GM23338 (cell line): ENCODE measurements around the gene RPS14. TPM values are rescaled to one million over a fixed set of nuclear protein-coding genes. Genes with fewer than 3 reads are reported as not detected.

Source experiments
- ATAC-seq: fragments of 200-7000 bp; cut with Tn5 transposase; 3 replicates; pipeline ENCODE4 v1.9.1; 2020
- DNase-seq: peaks from one replicate; pipeline ENCODE4 v3.0.0-alpha.2; 2015; ENCODE audit warnings: low spot score
- H2AFZ ChIP-seq: fragments of 200-600 bp; sonication (generic); 2 replicates; pipeline ENCODE4 v1.8.0; 2016; ENCODE audit warnings: antibody characterized with exemption, mild to moderate bottlenecking, moderate library complexity
- H3F3A ChIP-seq: fragments of 200-600 bp; sonication (generic); replicated peaks from 2 replicates; pipeline ENCODE4 v1.8.0; 2017; ENCODE audit warnings: antibody characterized with exemption, mixed run types, low read depth
- H3K27ac ChIP-seq: fragments of 200-600 bp; sonication (generic); 2 replicates; pipeline ENCODE4 v1.6.1; 2016; ENCODE audit warnings: low read depth
- H3K27me3 ChIP-seq: fragments of 200-600 bp; sonication (generic); 2 replicates; pipeline ENCODE4 v1.8.0; 2016; ENCODE audit warnings: mild to moderate bottlenecking, mixed run types, moderate library complexity; ENCODE audit not compliant: insufficient read depth
- H3K36me3 ChIP-seq: fragments of 200-600 bp; sonication (generic); 2 replicates; pipeline ENCODE4 v1.8.0; 2016; ENCODE audit warnings: mild to moderate bottlenecking; ENCODE audit not compliant: insufficient read depth
- H3K4me1 ChIP-seq: fragments of 200-600 bp; sonication (generic); 2 replicates; pipeline ENCODE4 v1.8.0; 2016; ENCODE audit warnings: mild to moderate bottlenecking, moderate library complexity; ENCODE audit not compliant: insufficient read depth
- H3K4me2 ChIP-seq: fragments of 200-600 bp; sonication (generic); 2 replicates; pipeline ENCODE4 v1.7.1; 2017; ENCODE audit warnings: mixed run types
- H3K4me3 ChIP-seq: fragments of 200-600 bp; sonication (generic); 2 replicates; pipeline ENCODE4 v1.6.1; 2016; ENCODE audit warnings: mixed run types
- H3K79me2 ChIP-seq: fragments of 200-600 bp; sonication (generic); replicated peaks from 2 replicates; pipeline ENCODE4 v1.8.0; 2017; ENCODE audit warnings: mild to moderate bottlenecking; ENCODE audit not compliant: insufficient read depth
- H3K9me2 ChIP-seq: fragments of 200-600 bp; sonication (generic); 2 replicates; pipeline ENCODE4 v1.8.0; 2017; ENCODE audit not compliant: insufficient read depth
- H4K20me1 ChIP-seq: fragments of 200-600 bp; sonication (generic); replicated peaks from 2 replicates; pipeline ENCODE4 v1.8.0; 2017; ENCODE audit warnings: mild to moderate bottlenecking; ENCODE audit not compliant: insufficient read depth
- H3K27ac Mint-ChIP-seq: 2 replicates; pipeline ENCODE4 v1.8.0; 2020; ENCODE audit warnings: inconsistent platforms, mild to moderate bottlenecking, moderate library complexity, mixed read lengths
- H3K27me3 Mint-ChIP-seq: 3 replicates; pipeline ENCODE4 v1.8.0; 2022; ENCODE audit warnings: low read depth, mild to moderate bottlenecking, moderate library complexity, mixed read lengths, inconsistent platforms; ENCODE audit not compliant: insufficient read depth, poor library complexity
- H3K36me3 Mint-ChIP-seq: 3 replicates; pipeline ENCODE4 v1.8.0; 2021; ENCODE audit warnings: low read depth, mild to moderate bottlenecking, inconsistent platforms, moderate library complexity, mixed read lengths
- H3K4me1 Mint-ChIP-seq: 3 replicates; pipeline ENCODE4 v1.8.0; 2020; ENCODE audit warnings: mild to moderate bottlenecking, inconsistent platforms, mixed read lengths
- H3K4me3 Mint-ChIP-seq: 3 replicates; pipeline ENCODE4 v1.8.0; 2021; ENCODE audit warnings: moderate library complexity, mild to moderate bottlenecking, inconsistent platforms, mixed read lengths
- H3K9me3 Mint-ChIP-seq: 3 replicates; pipeline ENCODE4 v1.8.0; 2020; ENCODE audit warnings: moderate library complexity, mild to moderate bottlenecking, inconsistent platforms, mixed read lengths
- ETS1 ChIP-seq: IDR thresholded peaks from 2 replicates; pipeline ENCODE4 v1.6.1; 2016; ENCODE audit warnings: antibody characterized with exemption
- EZH2 ChIP-seq: fragments of 200-600 bp; sonication (generic); IDR thresholded peaks from one replicate; pipeline ENCODE4 v1.8.0; 2017; ENCODE audit warnings: antibody characterized with exemption, mild to moderate bottlenecking, low read depth; ENCODE audit not compliant: unreplicated experiment
- EZH2phosphoT487 ChIP-seq: fragments of 200-600 bp; sonication (generic); IDR thresholded peaks from one replicate; pipeline ENCODE4 v1.8.1; 2018; ENCODE audit warnings: antibody characterized with exemption; ENCODE audit not compliant: unreplicated experiment
- JUNB ChIP-seq: IDR thresholded peaks from one replicate; pipeline ENCODE4 v1.6.1; 2016; ENCODE audit warnings: antibody characterized with exemption; ENCODE audit not compliant: unreplicated experiment
- NANOG ChIP-seq: IDR thresholded peaks from 2 replicates; pipeline ENCODE4 v1.6.1; 2016; ENCODE audit warnings: antibody characterized with exemption, borderline replicate concordance
- STAT1 ChIP-seq: IDR thresholded peaks from one replicate; pipeline ENCODE4 v1.6.1; 2016; ENCODE audit warnings: antibody characterized with exemption; ENCODE audit not compliant: unreplicated experiment
- ZNF114 ChIP-seq: fragments of 250-450 bp; sonication (Bioruptor Pico); IDR thresholded peaks from 2 replicates; pipeline ENCODE4 v1.5.0; 2020; ENCODE audit warnings: mild to moderate bottlenecking, moderate library complexity
- ZNF331 ChIP-seq: fragments of 250-450 bp; sonication (Bioruptor Pico); IDR thresholded peaks from 2 replicates; pipeline ENCODE4 v1.5.0; 2020; ENCODE audit warnings: low read depth, mild to moderate bottlenecking, moderate library complexity
- polyA plus RNA-seq: library from polyadenylated mRNA; unstranded; fragments of >200 nt; fragmentation: Nextera tagmentation; extraction: Ambion mirVana; gene quantifications from 2 replicates; pipeline ENCODE4 v1.2.1, GENCODE V29; 2016
- total RNA-seq: library from RNA; depleted of rRNA; stranded (reverse); fragments of >200 nt; shearing (Covaris generic); gene quantifications from 2 replicates; pipeline ENCODE4 v1.2.3, GENCODE V29; 2014
- TF ChIP-seq, protein P1 (sequence below): fragments of 250-450 bp; sonication (Bioruptor Pico); IDR thresholded peaks from 2 replicates; pipeline ENCODE4 v1.5.0; 2020; ENCODE audit warnings: mild to moderate bottlenecking, moderate library complexity
- TF ChIP-seq, protein P2 (sequence below): IDR thresholded peaks from one replicate; pipeline ENCODE4 v1.6.1; 2018; ENCODE audit warnings: antibody characterized with exemption; ENCODE audit not compliant: unreplicated experiment

The RPS14 gene
- total and polyA plus RNA-seq, 2 experiments from 2014 or later: 1,443 to 2,790 TPM

GRCh38 chr5:150492621-150493020 is 43.1 kb upstream of the RPS14 start:
- Mint-ChIP-seq H3K36me3 (peaks cover 13% of the 10 kb centered on the region; the same call in 2 of the 3 replicates), H3K27ac (peak overlapping the region; percentile 58), H3K4me1 (peaks cover 70% of the 10 kb centered on the region), H3K4me3 (no peak overlapping the region), H3K27me3 (peaks cover 14% of the 10 kb centered on the region), H3K9me3 (no peaks in the 10 kb centered on the region)
- H3K36me3 ChIP-seq: no peaks in the 10 kb centered on the region
- peaks cover 10% of the 10 kb centered on the region; the same call in 1 of the 2 replicates for H3F3A ChIP-seq
- H3K9me2 ChIP-seq: no peaks in the 10 kb centered on the region
- H3K27me3 ChIP-seq: no peaks in the 10 kb centered on the region
- DNase-seq: no peak
- peaks cover 59% of the 10 kb centered on the region for H3K4me1 ChIP-seq
- H3K79me2 ChIP-seq: peaks cover 100% of the 10 kb centered on the region
- no peak overlapping the region for H3K27ac ChIP-seq
- H3K4me2 ChIP-seq: no peak overlapping the region; the same call in 1 of the 2 replicates
- TF ChIP-seq ZNF331 (CRISPR knock-in tag) (no peak), EZH2 (no peak), NANOG (no peak), JUNB (no peak), EZH2phosphoT487 (no peak), ZNF114 (CRISPR knock-in tag) (no peak), ETS1 (no peak), STAT1 (no peak)
- TF ChIP-seq, protein P1, sequence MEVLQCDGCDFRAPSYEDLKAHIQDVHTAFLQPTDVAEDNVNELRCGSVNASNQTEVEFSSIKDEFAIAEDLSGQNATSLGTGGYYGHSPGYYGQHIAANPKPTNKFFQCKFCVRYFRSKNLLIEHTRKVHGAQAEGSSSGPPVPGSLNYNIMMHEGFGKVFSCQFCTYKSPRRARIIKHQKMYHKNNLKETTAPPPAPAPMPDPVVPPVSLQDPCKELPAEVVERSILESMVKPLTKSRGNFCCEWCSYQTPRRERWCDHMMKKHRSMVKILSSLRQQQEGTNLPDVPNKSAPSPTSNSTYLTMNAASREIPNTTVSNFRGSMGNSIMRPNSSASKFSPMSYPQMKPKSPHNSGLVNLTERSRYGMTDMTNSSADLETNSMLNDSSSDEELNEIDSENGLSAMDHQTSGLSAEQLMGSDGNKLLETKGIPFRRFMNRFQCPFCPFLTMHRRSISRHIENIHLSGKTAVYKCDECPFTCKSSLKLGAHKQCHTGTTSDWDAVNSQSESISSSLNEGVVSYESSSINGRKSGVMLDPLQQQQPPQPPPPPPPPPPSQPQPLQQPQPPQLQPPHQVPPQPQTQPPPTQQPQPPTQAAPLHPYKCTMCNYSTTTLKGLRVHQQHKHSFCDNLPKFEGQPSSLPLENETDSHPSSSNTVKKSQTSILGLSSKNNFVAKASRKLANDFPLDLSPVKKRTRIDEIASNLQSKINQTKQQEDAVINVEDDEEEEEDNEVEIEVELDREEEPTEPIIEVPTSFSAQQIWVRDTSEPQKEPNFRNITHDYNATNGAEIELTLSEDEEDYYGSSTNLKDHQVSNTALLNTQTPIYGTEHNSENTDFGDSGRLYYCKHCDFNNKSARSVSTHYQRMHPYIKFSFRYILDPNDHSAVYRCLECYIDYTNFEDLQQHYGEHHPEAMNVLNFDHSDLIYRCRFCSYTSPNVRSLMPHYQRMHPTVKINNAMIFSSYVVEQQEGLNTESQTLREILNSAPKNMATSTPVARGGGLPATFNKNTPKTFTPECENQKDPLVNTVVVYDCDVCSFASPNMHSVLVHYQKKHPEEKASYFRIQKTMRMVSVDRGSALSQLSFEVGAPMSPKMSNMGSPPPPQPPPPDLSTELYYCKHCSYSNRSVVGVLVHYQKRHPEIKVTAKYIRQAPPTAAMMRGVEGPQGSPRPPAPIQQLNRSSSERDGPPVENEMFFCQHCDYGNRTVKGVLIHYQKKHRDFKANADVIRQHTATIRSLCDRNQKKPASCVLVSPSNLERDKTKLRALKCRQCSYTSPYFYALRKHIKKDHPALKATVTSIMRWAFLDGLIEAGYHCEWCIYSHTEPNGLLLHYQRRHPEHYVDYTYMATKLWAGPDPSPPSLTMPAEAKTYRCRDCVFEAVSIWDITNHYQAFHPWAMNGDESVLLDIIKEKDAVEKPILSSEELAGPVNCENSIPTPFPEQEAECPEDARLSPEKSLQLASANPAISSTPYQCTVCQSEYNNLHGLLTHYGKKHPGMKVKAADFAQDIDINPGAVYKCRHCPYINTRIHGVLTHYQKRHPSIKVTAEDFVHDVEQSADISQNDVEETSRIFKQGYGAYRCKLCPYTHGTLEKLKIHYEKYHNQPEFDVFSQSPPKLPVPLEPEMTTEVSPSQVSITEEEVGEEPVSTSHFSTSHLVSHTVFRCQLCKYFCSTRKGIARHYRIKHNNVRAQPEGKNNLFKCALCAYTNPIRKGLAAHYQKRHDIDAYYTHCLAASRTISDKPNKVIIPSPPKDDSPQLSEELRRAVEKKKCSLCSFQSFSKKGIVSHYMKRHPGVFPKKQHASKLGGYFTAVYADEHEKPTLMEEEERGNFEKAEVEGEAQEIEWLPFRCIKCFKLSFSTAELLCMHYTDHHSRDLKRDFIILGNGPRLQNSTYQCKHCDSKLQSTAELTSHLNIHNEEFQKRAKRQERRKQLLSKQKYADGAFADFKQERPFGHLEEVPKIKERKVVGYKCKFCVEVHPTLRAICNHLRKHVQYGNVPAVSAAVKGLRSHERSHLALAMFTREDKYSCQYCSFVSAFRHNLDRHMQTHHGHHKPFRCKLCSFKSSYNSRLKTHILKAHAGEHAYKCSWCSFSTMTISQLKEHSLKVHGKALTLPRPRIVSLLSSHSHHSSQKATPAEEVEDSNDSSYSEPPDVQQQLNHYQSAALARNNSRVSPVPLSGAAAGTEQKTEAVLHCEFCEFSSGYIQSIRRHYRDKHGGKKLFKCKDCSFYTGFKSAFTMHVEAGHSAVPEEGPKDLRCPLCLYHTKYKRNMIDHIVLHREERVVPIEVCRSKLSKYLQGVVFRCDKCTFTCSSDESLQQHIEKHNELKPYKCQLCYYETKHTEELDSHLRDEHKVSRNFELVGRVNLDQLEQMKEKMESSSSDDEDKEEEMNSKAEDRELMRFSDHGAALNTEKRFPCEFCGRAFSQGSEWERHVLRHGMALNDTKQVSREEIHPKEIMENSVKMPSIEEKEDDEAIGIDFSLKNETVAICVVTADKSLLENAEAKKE (CRISPR knock-in tag): no peak
- TF ChIP-seq, protein P2, sequence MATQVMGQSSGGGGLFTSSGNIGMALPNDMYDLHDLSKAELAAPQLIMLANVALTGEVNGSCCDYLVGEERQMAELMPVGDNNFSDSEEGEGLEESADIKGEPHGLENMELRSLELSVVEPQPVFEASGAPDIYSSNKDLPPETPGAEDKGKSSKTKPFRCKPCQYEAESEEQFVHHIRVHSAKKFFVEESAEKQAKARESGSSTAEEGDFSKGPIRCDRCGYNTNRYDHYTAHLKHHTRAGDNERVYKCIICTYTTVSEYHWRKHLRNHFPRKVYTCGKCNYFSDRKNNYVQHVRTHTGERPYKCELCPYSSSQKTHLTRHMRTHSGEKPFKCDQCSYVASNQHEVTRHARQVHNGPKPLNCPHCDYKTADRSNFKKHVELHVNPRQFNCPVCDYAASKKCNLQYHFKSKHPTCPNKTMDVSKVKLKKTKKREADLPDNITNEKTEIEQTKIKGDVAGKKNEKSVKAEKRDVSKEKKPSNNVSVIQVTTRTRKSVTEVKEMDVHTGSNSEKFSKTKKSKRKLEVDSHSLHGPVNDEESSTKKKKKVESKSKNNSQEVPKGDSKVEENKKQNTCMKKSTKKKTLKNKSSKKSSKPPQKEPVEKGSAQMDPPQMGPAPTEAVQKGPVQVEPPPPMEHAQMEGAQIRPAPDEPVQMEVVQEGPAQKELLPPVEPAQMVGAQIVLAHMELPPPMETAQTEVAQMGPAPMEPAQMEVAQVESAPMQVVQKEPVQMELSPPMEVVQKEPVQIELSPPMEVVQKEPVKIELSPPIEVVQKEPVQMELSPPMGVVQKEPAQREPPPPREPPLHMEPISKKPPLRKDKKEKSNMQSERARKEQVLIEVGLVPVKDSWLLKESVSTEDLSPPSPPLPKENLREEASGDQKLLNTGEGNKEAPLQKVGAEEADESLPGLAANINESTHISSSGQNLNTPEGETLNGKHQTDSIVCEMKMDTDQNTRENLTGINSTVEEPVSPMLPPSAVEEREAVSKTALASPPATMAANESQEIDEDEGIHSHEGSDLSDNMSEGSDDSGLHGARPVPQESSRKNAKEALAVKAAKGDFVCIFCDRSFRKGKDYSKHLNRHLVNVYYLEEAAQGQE: no peak
- H2AFZ ChIP-seq: no peak overlapping the region
- H4K20me1 ChIP-seq: peaks cover 41% of the 10 kb centered on the region
- no peak for ATAC-seq
- H3K4me3 ChIP-seq: no peak overlapping the region
